Stimulated activated CD4-positive, alpha-beta T cell treated with anti-CD3 and anti-CD28 coated beads, TNF-alpha, amount 100 ng/mL, for 1 hour (primary cell): Measurements from ENCODE around the gene NAA16.
"Not testable (repeated sequence)": the region's sequence is repeated elsewhere in the genome, so short reads cannot be mapped to it uniquely, and the experiment has no call there.

ENCODE experiments used
- DNase-seq, 3 donors: peaks; one replicate each; pipeline ENCODE4 v3.0.0-alpha.2; 2020; ENCODE audit warnings: low read depth in 3 of 3, low spot score in 1 of 3

Gene NAA16

DNA sequence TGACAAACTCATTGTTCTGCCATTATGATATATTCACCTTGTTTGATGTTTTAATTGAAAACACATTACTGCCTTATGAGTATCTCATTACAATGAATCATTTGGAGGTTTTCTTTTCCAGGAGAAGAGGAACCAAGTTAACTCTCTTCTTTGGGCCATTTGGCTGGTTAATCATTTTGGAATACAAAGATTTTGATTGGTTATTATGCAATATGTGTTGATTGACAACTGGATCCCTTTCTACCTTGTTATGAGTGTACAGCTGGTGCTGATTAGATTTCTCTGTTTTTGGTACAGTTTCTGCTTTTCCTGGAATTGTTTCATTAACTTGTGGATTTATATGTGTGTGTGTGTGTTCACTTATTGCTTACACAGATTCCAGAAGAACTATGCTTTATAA, 97.1 kb downstream of the NAA16 start:
- no peak for DNase-seq

DNA sequence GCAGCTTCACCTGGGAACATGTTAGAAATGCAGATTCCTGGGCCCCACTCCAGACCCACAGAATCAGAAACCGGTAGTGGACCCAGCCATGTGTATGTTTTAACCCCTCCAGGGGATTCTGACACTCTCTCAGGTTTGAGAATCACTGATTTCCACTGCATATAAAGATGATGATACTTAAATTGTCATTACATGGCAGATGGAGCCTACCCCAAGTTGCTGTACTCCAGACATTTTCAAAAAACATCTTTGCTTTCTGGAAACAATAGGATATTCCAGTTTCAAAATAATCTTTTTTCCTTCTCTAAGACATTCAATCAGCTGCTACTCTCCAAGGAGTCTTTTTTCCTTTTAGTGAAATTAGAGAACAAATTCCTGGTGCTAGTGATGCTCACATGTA, 97.7 kb downstream of the NAA16 start:
- DNase-seq = no peak

DNA sequence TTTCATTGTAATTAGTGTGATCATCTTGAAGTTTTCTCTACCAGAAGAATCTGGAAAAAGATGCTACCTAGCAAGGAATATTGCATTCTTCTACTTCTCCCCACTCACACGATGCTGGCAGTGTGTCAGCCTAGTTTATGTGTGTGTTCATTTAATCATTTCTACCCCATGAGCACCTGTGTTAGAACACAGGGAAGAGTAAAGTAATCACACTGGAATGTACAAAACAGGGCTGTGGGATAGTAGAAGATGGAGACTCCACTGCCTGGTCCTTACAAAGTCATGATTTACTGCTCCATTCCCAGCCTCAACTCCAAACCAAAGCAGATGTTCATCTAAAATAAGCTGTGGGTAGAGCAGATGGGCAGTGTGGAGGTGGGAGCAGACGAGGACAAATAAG, 98.5 kb downstream of the NAA16 start:
- DNase-seq = no peak

DNA sequence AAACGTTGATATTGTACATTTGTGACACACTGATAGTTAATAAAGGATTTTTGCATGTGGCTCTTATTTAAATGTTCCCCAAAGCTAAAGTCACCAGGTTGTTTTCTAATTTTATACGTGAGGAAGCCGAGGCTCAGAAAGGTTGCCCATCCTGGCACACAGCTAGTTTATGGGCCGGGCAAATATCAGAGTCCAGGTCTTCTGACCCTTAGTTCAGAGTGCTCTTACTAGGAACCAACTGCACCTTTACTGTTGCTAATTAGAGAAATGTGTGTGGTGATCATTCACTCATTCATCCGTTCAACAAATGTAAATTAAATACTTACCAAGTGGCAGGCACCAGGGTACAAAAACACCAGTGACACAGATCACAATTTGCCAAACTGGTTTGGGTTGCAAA, 100.0 kb downstream of the NAA16 start:
- DNase-seq = no peak

DNA sequence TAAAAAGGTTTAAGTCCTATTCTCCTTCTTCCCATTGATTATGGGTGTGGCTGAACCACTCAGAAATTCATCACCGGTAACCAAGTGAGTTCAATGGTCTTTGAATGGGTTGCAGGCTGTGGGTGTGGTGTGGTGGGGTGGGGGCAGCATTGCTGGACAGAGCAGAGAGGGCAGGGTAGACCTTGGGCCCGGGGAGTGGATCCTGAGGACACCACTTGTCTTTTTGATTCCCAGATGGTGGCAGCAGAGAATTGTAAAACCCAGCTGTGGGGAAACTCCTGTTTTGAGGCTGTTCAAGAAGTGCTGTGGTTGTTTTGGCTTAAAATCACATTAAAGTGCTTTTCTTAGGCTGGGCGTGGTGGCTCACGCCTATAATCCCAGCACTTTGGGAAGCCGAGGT, 100.5 kb downstream of the NAA16 start:
- DNase-seq = peak in 1 of 3 donors; percentile 9

DNA sequence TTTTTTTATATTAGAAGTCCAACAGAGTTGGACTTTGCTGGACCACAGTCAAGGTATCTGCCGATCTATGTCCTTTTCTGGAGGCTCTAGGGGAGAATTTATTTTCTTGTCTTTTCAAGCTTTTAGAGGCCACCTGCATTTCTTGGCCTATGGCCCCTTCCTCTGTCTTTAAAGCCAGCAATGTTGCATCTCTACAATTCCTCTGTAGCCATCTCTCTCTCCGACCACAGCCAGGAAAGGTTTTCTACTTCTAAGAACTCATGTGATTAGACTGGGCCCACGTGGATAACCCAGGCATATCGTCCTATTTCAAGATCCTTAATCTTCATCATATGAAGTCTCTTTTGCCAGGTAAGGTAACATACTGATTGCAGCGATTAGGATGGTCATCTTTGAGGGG, 102.8 kb downstream of the NAA16 start:
- DNase-seq = no peak

DNA sequence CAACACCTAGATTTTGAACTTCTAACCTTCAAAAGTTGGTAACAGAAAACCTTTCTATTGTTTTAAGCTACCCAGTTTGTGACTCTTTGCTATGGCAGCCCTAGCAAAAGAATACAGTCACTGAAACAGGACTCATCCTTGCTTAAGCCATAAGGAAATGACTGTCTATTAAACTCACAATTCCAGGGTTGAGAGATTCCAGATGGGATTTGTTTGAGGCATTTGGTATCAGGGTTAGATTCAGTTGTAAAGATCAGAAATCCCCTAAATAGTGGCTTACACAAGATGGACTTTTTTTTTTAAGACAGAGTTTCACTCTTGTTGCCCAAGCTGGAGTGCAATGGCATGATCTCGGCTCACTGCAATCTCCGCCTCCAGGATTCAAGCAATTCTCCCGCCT, 105.2 kb downstream of the NAA16 start:
- DNase-seq = no peak

DNA sequence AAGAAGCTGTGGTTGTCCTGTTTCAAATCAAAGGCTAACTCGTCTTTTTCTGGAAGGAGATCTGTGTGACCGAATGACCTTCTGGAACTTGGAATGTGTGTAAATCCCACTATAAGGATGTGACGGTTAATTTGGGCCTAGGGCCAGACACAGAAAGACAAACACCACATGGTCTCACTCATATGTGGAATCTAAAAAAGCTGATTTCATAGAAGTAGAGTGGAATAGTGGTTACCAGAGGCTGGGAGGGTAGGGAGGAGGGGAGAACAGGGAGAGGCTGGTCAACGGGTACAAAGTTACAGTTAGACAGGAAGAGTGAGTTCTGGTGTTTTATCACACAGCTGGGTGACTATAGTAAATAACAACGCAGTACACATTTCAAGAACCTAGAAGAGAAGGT, 107.0 kb downstream of the NAA16 start:
- DNase-seq = no peak

DNA sequence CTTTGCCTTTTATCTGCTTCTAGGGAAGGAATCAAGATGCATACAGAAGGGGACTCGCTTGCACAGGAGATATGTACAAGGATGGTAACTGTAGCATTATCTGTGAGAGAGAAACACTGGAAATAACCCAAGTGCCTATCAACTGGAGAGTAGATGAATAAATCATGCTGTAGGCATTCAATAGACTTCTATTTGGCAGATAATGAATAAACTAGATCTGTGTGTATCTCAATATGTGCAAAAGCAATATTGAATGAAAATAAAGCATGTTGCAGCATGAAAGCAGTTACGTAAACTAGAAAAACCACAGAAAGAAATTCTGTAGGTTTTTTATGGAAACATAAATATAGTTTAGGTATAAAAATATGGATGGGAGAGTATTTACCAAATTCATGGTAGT, 107.7 kb downstream of the NAA16 start:
- no peak for DNase-seq

DNA sequence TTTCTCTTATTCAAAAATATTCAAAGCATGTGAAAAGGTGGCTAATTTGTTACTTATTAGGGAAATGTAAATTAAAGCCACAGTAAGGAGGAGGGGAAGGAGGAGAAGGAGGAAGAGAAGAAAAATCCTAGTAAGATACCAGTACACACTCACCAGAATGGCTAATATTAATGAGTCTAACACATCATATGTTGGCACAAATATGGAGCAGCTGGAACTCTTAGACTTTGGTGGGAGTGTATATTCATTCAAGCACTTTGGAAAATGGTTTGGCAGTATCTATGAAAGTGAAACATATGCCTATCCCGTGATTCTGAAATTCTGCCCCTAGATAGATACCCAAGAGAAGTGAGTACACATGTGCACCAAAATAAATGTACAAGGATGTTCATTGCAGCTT, 108.1 kb downstream of the NAA16 start:
- no peak for DNase-seq

DNA sequence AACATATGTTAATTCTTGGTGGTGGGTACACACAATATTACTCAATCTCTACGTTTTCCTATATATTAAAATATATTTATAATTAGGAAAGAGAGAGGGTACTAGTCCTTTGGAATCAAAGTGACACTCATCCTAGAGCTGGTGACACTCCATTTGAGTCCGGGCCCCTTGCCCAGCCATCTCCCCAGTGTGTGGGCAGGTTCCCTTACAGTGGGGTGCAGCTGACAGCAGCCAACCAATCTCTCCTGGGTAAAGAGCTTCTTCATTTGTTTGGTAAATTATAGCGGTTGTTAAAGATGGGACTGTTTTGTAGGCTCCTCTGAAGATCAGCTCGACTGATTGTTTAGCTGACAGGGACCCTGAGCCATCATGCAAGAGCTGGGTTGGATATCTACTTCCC, 109.1 kb downstream of the NAA16 start:
- DNase-seq = no peak

DNA sequence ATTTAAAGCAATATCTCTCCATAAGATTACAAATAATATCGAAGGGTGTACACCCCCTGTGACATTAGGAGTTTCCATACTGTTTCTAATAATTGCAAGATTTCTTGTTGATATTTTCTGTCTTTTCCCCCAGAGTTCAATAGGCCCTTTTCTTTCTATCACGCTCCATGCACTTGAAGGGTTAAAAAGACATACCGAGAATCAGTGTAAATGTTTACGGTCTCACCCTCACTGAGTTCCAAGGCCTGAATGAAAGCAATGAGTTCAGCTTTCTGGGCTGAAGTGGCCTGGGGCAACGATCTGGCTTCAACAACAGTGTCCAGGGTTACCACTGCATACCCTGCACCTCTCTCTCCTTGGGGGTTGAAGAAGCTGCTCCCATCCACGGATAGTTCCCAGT, 110.3 kb downstream of the NAA16 start:
- DNase-seq = not testable (repeated sequence)

DNA sequence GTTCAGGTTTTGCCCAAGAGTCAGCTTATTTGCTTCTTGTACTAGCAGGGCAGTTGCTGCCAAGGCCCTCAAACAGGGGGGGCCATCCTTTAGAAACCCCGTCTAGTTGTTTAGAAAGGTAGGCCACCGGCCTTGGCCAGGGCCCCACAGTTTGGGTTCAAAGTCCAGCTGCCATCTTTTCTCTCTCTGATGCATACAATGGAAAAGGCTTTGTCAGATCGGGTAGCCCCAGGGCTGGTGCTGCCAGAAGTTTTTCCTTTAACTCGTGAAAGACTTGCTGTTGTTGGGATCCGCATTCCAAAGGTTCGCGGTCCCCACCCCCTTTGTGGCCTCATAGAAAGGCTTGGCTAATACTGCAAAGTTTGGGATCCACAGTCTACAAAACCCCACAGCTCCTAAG, 110.9 kb downstream of the NAA16 start:
- DNase-seq = not testable (repeated sequence)

DNA sequence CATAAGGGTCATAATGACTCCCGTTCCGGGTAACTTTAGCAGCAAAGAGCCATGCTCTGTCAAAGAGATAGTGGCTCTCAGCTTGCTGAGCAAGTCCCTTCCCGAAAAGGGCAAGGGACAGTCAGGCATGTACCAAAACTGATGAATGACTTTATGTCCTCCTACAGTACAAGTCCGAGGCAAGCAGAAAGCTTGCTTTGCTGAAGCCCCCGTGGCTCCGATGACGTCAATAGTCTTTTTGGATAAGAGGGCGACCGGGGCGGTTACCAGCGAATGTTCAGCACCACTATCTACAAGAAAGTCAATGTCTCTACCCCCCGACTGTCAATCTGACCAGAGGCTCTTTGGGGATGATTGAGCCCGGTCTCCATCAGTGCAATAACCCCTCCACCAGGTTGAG, 112.2 kb downstream of the NAA16 start:
- not testable (repeated sequence) for DNase-seq

DNA sequence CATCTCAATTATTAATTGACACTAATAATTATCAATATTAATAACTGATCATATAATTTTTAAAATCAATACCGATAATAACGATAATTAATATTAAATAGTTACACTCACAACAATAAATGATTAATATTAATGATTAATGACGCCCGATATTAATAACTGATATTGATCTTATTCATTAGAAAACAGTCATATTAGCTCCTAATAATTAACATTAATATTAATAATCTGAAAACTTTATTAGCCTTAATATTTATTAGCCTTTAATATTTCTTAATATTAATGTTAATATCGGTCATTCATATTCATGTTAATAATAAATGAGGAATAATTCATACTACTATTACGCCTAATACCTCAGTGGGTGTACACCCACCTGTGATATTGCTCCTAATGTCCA, 113.6 kb downstream of the NAA16 start:
- not testable (repeated sequence) for DNase-seq

DNA sequence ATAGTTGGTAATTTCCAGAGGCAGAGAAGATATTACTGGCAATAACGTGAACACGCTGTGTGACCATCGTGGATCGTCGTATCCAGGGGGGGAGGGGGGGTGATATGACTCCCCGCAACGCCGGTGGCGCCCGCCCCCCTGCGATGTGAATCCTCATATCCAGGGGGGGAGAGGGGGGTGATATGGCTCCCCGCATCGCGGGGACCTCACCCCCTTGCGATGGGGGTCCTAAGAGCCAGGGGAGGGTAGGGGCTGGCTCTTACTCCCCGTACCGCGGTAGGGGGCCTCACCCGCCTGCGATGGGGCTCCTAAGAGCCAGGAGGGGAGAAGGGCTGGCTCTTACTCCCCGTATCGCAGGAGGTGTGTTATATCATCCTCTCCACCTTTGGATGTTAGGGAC, 115.0 kb downstream of the NAA16 start:
- no peak for DNase-seq
